ENCODE measurements around the gene AMMECR1.
A peak's percentile ranks its signal among the peaks of the same experiment; 100 is the strongest.

AMMECR1 gene

GRCh38 chrX:110311437-110312230 is 6.3 kb downstream of the AMMECR1 start:
- peak in 3 of 4 experiments; percentile 3 to 13 (median 3) for DNase-seq

DNA sequence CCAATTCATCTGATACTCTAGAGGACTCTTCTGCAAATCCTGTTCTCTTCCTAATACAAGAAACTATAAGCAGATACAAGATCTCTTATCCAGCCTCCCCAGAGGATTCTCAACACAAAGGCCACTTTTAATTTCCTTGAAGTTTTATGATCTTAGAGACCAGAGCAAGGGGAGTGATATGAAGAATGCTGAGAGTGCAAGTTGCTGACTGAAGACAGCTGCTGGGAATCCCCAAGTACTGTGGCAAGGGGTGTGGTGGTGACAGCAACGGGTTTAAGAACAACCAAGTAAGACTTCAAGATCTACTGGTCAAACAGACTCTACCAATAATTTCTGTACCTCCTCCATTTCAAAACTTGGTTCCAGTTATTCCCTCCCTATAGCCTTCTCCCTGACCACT is 7.0 kb downstream of the AMMECR1 start:
- peak in 3 of 4 experiments; percentile 7 to 23 (median 23) for DNase-seq

DNA sequence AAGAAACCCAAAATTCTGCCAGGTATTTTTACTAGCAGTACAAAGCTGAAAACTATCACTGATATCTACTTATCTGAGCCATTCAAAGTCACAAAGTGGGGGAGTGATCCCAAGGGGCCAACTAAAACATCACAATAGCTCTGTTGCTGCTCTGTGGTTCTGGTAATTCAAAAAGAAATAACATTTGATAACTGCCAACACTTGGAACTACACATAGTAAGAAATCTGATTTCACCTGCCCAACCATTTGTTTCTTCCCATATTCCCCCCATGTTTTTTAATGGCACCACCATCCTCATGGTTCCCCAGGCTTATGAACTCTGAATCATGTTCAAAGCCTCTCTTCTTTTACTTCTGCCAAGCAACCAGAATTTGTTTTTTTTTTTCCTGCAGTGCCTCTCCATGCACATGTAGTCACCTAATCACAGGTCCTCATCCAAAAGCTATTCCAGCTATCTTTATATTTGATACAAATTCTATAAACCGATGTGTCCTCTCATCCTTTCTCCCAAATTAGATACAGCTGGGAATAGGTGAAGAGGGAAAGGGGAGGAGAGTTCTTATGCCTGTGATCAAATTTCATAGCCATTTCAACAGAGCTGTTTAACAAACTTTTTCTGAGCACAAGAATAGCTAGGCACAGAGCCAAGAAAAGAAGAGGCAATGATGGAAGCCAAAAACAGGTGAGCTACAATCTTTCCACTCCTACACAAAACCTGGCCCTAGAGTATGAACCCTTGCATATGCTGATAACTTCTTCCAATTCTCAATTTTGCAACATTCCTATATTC is 7.7 kb downstream of the AMMECR1 start:
- DNase-seq = no peak

DNA sequence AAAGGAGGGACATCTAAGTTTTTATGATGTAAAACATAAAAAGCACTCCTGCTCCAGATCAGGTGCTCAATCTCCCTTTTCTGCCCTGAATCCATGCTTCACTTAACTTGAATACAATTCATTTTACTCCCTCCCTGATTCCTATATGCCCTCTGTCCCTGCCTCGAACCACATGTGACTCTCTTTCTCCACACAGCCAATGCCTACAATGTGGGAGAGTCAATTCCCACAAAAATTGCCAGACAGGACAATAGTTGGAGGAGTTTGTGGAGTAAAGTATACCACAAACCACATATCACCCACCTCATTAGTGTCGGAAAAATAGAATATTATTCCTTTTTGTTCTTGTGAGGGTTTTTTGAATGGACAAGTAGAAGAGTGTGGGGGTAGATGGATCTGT is 9.7 kb downstream of the AMMECR1 start:
- DNase-seq = no peak

DNA sequence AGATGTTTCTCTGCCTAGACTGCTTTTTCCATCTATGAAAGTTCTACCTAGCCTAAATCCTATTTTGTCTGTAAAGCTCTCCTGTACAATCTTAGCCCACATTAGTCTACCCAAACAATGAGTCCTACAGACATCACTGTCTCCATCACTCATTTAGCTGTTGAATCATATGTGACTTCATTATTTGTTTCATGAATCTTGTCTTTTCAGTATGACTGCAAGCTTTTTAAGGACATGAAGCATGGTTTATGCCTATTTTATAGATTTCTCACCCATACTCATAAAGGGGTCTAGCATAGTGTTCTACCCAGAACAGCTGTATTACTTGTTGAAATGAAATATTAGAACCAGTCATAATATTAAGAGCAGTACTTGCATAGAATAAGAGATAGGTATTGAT is 13.0 kb downstream of the AMMECR1 start:
- DNase-seq = no peak

DNA sequence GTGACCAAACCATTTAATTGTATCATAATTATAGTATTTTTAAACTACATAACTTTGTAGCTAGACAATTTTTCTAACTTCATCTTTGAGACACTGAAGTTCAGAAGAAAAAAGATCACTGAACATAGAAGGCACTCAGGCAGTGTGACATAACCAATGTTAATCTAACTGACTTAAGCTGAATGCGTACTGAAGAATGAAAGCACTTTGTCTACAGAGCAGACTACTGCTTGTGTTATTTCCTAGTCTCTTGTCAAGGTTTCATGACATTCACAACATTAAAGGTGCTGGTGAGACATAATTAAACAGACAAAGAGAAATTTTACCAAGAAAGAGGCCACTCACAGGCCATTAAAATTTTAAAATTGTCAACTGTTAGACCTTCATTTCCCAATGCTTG is 13.5 kb downstream of the AMMECR1 start:
- no peak for DNase-seq

DNA sequence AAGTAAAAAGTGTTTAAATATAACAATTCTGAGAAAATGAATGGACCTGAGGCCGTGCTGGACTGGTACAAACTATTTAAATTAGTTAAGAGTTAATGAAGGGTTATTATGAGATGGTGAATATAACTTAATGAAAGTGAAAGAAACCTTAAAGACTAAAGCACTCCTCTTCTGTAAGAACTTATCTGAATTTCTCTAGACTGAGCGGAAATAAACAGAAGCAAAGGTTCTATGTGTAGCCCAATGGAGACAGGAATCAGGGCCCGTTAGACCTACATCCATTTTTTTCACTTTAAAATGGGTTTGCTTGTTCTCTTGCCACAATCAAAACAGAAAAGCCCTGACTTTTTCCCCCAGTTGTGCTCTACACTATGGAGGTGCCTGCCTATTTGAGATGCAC is 14.9 kb downstream of the AMMECR1 start:
- DNase-seq = no peak

- DNase-seq = no peak
These were observed 16.7 kb downstream of the AMMECR1 start for GRCh38 chrX:110301194-110301593.

GRCh38 chrX:110294087-110294486 is 23.8 kb downstream of the AMMECR1 start:
- no peak for DNase-seq

DNA sequence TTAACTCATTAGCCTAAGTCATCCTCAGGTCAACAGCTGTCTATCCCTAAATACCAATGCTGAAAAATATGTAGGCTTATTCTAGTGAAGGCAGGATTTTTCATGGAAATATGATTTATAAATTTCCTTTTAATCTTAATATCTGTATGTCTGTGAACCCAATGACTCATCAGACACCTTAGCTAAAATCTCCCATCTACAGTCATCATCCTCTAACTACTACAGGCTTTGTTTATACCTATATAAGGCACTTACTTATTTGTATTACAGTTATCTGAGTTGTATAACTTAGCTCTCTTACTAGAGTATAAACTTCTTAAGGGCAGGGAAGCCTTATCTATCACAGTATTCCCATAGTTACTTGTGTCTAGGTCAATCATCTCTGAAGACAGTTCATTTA is 24.2 kb downstream of the AMMECR1 start:
- no peak for DNase-seq

DNA sequence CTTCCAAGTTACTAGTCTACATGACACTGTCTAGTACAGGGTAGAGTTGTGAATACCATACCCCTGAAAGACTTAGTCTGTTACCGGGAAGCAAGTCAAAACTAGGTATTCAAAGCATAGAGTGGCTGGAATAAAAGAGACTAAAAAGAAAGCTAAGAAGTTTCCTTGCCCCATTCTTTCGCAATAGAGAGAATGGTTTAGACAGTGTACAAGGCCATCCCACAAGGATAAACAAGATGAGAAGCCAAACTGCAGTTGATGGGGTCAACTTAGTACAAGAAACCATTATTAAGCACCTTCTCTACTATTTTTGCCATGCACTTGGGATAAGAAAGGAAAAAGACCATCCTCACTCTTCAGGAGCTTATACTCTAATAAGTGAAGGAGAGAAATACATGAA is 30.3 kb downstream of the AMMECR1 start:
- no peak for DNase-seq

- DNase-seq = peak in 3 of 4 experiments; percentile 4 to 39 (median 36)
These were observed 31.8 kb downstream of the AMMECR1 start for GRCh38 chrX:110286106-110286505.

DNA sequence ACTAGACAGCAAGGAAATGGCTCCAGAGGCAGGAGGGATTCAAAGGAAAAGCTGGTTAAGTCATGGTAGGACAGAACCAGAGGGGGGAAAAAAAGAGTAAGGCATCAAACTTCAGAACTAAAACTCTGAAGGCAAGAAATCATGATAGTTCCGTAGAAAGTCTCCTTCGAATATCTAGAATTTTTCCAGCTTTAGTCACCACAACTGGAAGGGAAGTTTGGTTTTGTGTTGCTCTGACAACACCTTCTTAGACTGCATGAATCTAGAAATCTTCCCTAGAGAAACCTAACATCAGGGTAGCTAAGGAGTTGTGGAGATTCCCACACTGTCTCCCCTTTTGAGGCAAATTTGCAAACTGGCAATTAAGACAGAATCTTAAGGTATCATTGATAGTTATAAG is 33.7 kb downstream of the AMMECR1 start:
- DNase-seq = no peak

DNA sequence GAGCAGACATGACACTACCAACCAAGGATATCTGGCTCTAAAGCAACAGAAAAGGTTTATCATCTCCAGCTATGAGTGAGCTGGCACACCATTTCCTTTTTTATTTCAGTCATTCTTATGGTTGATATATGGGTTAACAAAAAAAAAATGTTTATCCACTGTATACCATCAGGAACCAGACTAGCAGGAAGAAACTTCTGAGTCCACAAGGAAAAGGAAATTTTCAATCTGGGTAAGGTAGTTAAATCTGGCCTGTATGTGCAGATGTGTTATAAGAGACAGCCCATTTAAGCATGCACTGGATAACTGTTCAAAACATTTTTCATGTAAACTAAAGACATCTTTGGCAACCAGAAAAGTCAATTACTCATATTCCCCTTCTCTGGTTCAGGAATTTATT is 35.0 kb downstream of the AMMECR1 start:
- no peak for DNase-seq

- no peak for DNase-seq
These were observed 36.5 kb downstream of the AMMECR1 start for GRCh38 chrX:110281377-110281776.

DNA sequence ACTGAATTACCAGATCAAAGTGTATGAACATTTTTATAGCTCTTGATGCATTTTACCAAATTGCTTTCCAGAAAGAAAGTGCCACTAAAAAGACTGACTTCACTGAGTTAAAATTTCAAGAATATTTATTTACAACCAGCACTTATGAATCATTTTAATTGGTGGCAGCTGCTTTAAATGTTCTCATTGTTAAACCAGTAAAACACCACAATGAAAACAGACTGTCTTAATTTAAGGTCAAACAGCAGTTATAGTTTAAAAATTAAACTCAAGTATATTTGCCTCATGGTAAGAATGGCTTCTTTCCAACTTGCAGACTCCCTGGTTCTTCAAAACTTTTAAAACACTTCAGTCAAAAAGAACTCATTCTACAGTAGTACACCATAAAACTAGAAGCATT is 36.9 kb downstream of the AMMECR1 start:
- DNase-seq = no peak

DNA sequence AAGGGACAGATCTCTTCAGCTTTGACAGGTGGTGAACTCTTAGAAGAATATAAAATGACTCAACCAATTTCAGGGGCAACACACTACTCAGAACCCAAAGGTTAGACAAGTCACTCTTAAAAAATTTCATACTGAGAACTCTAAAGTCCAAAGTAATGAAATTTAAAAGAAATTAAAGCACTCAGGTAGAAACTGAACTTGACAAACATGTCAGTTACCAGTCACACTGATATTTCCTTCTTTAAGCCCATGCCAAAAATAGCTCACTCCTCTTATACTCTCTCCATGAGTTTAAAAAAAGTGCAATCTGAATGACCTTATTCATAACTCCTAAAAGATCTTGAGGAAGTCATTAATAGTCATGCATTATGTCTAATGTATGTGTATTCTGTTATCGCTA is 40.3 kb downstream of the AMMECR1 start:
- peak in 2 of 4 experiments; percentile 3 to 5 for DNase-seq

DNA sequence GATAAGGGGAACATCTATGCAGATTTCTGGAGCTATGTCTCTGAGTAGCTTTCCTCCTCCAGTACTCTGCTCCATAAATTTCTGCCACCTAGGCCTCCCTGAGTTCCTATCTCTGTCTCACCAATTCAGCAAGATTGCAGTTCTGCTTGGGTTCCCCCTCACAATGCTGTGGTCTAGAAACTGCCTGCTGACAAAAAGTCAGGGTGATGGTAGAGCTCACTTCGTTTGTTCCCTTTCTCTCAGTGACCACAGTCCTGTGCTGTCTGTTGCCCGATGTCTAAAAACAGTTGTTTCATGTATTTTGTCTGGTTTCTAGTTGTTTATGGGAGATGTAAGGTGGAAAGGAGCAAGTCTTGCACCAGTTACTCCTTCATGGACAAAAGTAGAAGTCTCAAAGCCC is 41.1 kb downstream of the AMMECR1 start:
- peak; percentile 4 to 45 (median 28) for DNase-seq

- peak in 1 of 4 experiments; percentile 7 for DNase-seq
These were observed 49.0 kb downstream of the AMMECR1 start for GRCh38 chrX:110268886-110269285.

- DNase-seq = no peak
These were observed 49.5 kb downstream of the AMMECR1 start for GRCh38 chrX:110268395-110268794.

DNA sequence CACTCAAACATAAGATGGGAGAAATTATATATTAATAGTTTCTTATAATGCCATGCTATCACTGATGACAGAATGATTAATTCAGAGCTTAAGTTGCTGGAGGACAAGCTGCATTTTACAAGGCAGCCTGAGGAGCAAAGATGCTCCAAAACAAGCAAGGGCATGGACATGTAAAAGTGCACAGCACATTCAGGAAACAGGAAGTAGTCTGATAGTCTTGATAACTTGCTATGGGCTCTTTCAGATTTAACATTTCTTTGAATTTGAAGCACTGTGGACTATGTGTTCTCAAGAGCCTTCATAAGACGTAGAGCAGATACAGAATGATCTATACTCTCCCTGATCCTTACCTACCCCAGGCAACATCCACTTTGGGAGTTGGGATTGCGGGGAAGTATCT is 50.0 kb downstream of the AMMECR1 start:
- DNase-seq = peak in 1 of 4 experiments; percentile 3

DNA sequence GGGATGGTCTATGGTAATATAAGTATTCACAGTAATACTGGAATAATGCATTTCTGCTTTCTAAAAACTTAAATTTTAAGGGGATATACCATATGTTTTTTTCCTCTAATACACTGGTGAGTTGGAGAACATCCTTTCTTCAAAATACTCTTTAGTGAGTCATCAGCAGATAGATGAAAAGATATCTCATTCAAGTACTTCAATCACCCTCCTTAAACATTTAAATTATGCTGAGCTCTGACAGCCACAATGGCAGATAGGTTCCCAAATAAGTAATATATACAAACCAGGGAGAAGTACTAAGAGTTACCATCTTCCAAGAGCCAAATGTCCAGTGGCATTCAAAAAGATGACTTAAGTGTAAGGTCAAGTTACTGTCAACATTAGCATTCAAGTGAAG is 52.2 kb downstream of the AMMECR1 start:
- no peak for DNase-seq

GRCh38 chrX:110259117-110259516 is 58.8 kb downstream of the AMMECR1 start:
- DNase-seq = no peak

DNA sequence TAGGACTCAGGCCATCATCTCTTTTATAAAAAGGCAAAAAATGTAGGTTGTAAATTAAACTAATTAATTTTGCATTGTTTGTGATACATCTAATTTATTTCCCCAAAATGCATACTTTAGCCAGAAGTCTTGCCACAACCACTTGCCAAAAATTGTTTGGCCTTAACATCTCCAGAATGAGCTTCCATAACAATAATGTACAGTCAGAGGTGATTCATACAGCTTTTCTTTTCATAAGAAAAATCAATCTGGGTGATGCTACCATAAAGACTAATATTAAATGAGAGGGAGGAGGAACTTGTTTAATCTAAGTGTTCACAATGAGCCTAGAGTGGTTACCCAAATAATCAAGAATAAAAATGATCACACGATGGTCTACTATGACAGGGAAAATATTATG is 59.3 kb downstream of the AMMECR1 start:
- no peak for DNase-seq
